IMR-90 (cell line): ENCODE results near the gene FRMD6.
A peak's percentile ranks its signal among the peaks of the same experiment; 100 is the strongest.

Source experiments
- CEBPB ChIP-seq: IDR thresholded peaks from 2 replicates; pipeline ENCODE4 v1.6.1; 2012; ENCODE audit warnings: low read depth, low read length, improper control_type of control experiment
- CTCF ChIP-seq: conservative IDR thresholded peaks from 2 replicates; pipeline ENCODE4 v1.5.1; 2012; ENCODE audit warnings: mild to moderate bottlenecking, low read depth, low read length, improper control_type of control experiment
- ELK1 ChIP-seq: fragments of 150-350 bp; IDR thresholded peaks from 2 replicates; pipeline ENCODE4 v1.6.1; 2016; ENCODE audit warnings: low read depth, mild to moderate bottlenecking, low read length, moderate library complexity, borderline replicate concordance

- TF ChIP-seq CTCF (no peak), CEBPB (peak; percentile 82), ELK1 (no peak)
Measured at GRCh38 chr14:51676549-51676948, 24.8 kb downstream of the FRMD6 start.
